Panc1 (cell line): ENCODE measurements around the gene POU2F1. TPM values are rescaled to one million over a fixed set of nuclear protein-coding genes. Genes with fewer than 3 reads are reported as not detected.

Experiments used
- ATAC-seq: fragments of 200-7000 bp; cut with Tn5 transposase; 2 replicates; pipeline ENCODE4 v1.9.1; 2020; ENCODE audit warnings: mild to moderate bottlenecking, moderate library complexity
- BruUV-seq: library from RNA; stranded (reverse); fragments of 400-500 nt; replicated peaks from 2 replicates; lab custom pipeline; 2021; lab: Mats Ljungman, UMichigan
- CTCF ChIA-PET: fragments of 300-600 bp; sonication (Branson Sonifier 250); formaldehyde crosslinking; loops from one replicate; lab custom pipeline; 2022; ENCODE audit warnings: antibody characterized with exemption; lab: Charles Lee
- POLR2A ChIA-PET: fragments of 300-600 bp; sonication (Branson Sonifier 250); formaldehyde crosslinking; loops from one replicate; lab custom pipeline; 2022; ENCODE audit warnings: antibody characterized with exemption; lab: Charles Lee
- DNase-seq: peaks from one replicate; pipeline ENCODE4 v3.0.0-alpha.2; 2010; ENCODE audit warnings: low read depth, low spot score
- H3K27ac ChIP-seq: 2 replicates; pipeline ENCODE4 v1.5.1; 2011; ENCODE audit warnings: mild to moderate bottlenecking, low read length, inconsistent platforms
- H3K27me3 ChIP-seq: fragments of 200-500 bp; sonication (Bioruptor generic); 2 replicates; pipeline ENCODE4 v1.6.0; 2014; ENCODE audit warnings: low read length, inconsistent platforms; ENCODE audit not compliant: control insufficient read depth, insufficient read depth
- H3K36me3 ChIP-seq: fragments of 200-500 bp; sonication (Bioruptor generic); 2 replicates; pipeline ENCODE4 v1.5.1; 2014; ENCODE audit warnings: inconsistent platforms, mild to moderate bottlenecking, low read length, moderate library complexity; ENCODE audit not compliant: control insufficient read depth, insufficient read depth
- H3K4me1 ChIP-seq: 2 replicates; pipeline ENCODE4 v1.5.1; 2011; ENCODE audit warnings: inconsistent platforms, mild to moderate bottlenecking, low read length, moderate library complexity; ENCODE audit not compliant: control insufficient read depth, insufficient read depth
- H3K4me3 ChIP-seq, 2 experiments: 2 replicates each; pipeline ENCODE4 v1.5.1; 2011 to 2012; ENCODE audit warnings: low read depth in 2 of 2, low read length in 2 of 2, mild to moderate bottlenecking in 2 of 2, inconsistent platforms in 1 of 2, moderate library complexity in 1 of 2
- H3K9me3 ChIP-seq: fragments of 200-500 bp; sonication (Bioruptor generic); 2 replicates; pipeline ENCODE4 v1.5.1; 2014; ENCODE audit warnings: low read depth, mild to moderate bottlenecking, inconsistent platforms, low read length, moderate library complexity; ENCODE audit not compliant: control insufficient read depth, insufficient read depth
- CTCF ChIP-seq: fragments of 450-650 bp; IDR thresholded peaks from 2 replicates; pipeline ENCODE4 v1.5.1; 2017; ENCODE audit warnings: mild to moderate bottlenecking
- POLR2AphosphoS5 ChIP-seq: IDR thresholded peaks from 2 replicates; pipeline ENCODE4 v1.6.1; 2012; ENCODE audit warnings: mild to moderate bottlenecking, low read depth, low read length, moderate library complexity
- REST ChIP-seq, 2 experiments: IDR thresholded peaks; 2 replicates each; pipeline ENCODE4 v1.6.1; 2011 to 2012; ENCODE audit warnings: low read depth in 2 of 2, control low read depth in 1 of 2, low read length in 1 of 2, mild to moderate bottlenecking in 1 of 2, moderate library complexity in 1 of 2; ENCODE audit not compliant: insufficient read depth in 1 of 2
- in situ Hi-C: cut with HindIII; loops from 2 replicates; pipeline ENCODE4 v1.10.0; 2016; ENCODE audit warnings: low sequenced_read_pairs, low pct_unique_long_range_greater_than_20kb
- intact Hi-C: fragments of 100-400 bp; cut with micrococcal nuclease; formaldehyde crosslinking; loops from one replicate; pipeline ENCODE4 v1.10.0; 2022; ENCODE audit not compliant: unreplicated experiment
- total RNA-seq: library from RNA; stranded (reverse); gene quantifications from one replicate; pipeline ENCODE4 v1.2.1, GENCODE V29; 2021; ENCODE audit not compliant: unreplicated experiment

Gene POU2F1
- total RNA-seq, 1 experiment from 2014 or later = 17.1 TPM

DNA sequence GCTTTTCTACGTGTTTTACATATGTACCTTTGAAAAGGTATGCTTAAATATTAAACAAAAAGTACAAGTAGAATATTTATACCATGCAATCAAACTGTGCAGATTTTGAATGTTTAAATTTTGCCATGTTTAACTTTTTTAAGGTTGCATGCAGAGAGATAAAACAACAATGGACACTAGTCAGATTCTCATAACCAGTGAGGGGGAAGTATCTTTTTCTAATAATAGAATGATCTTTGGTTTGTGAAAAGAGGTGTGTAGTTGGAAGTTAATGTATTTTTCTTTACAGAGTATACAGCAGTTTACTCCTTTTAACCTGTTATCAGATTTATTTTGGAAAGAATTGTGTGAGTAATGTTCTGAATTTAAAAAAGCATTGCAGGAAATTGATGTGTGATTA, 27.1 kb downstream of the POU2F1 start:
- in situ Hi-C loops = no loop called here

DNA sequence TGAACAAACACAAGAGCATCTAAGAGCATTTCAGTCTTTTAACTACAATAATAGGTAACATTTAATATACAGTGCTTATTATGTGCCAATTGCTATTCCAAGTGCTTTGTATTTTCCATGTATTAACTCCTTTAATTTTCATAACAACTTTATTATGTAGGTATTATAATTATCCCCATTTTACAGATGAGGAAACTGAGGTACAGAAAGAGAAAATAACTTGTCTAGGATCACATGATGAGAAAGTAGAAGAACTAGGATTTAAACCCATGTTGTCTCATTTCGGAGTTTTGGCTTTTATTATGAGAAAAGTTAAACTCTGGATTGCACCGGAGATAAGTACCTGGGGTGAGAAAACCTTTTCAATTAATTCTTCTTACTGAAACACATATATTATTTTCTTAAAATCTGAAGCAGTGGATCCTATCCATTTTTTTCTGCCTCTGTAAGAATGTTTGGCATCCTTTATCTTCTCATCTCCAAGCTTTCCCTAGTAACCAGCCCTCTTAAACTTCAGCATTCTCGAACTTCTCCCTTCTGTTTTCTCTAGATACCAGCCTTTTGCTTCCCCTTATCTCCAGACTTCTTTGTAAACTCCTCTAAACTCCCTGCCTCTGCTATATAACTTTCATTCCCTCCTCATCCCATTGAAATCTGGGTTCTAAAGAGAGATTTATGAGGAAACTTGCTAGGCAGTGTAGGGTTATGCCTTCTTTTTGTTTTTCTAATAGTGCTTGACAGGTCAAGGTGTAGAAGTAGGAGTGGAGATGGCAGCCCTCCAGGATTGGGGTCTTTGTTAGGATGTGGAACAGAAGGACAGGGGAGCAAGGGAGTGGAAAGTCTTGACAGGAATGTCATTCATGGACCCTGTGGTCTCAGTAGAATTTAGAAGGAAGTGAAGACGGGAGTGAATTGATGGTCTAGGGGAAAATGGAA, 28.3 kb downstream of the POU2F1 start:
- ChIA-PET POLR2A (no interaction called here), CTCF (no interaction called here)

More for the DNA sequence above, 27.1 kb downstream of the POU2F1 start:
- Histone ChIP-seq H3K9me3 (no peaks in the 10 kb centered on the region), H3K4me1 (peaks cover 3% of the 10 kb centered on the region; the same call in 1 of the 2 replicates), H3K36me3 (no peaks in the 10 kb centered on the region), H3K27ac (no peak overlapping the region), H3K27me3 (no peaks in the 10 kb centered on the region), H3K4me3 (no peak overlapping the region)
- ATAC-seq = no peak
- TF ChIP-seq POLR2AphosphoS5 (no peak), REST (IDR thresholded peaks at IDR 0.05; ENCODE audit: insufficient read depth in 1 of 2, low read depth in 2 of 2, low read length in 1 of 2) (no peak)
- DNase-seq = no peak
- POLR2A ChIA-PET = no interaction called here
- CTCF ChIA-PET = no interaction called here
- intact Hi-C loops = no loop called here
- BruUV-seq = no TSS peak

More for the DNA sequence above, 28.3 kb downstream of the POU2F1 start:
- Histone ChIP-seq H3K9me3 (no peaks in the 10 kb centered on the region), H3K4me1 (peaks cover 3% of the 10 kb centered on the region; the same call in 1 of the 2 replicates), H3K27ac (no peak overlapping the region), H3K4me3 (no peak overlapping the region), H3K36me3 (no peaks in the 10 kb centered on the region), H3K27me3 (no peaks in the 10 kb centered on the region)
- ATAC-seq (no peak), DNase-seq (no peak)
- no TSS peak for BruUV-seq
- intact Hi-C loops (no loop called here), in situ Hi-C loops (no loop called here)
- no peak for TF ChIP-seq CTCF
